ENCODE measurements around the gene HOXA9.

The HOXA9 gene

GRCh38 chr7:27205325-27206280 lies 40.3 kb upstream of the HOXA9 start:
- Histone ChIP-seq H3K27me3 (ENCODE audit: control insufficient read depth, insufficient read depth, low read length) (peaks cover 100% of the 10 kb centered on the region), H3K27ac (ENCODE audit: low read length) (no peak overlapping the region), H3K4me1 (ENCODE audit: control insufficient read depth, low read depth, low read length) (no peaks in the 10 kb centered on the region), H3K9ac (ENCODE audit: low read length) (no peak overlapping the region), H3K36me3 (ENCODE audit: control insufficient read depth, low read depth, low read length) (no peaks in the 10 kb centered on the region), H3K4me3 (ENCODE audit: low read length) (no peak overlapping the region), H3K9me3 (ENCODE audit: control insufficient read depth, low read depth, low read length) (no peaks in the 10 kb centered on the region)

- H3K4me1 ChIP-seq (ENCODE audit: control insufficient read depth, low read depth, low read length), result no peaks in the 10 kb centered on the region
- no peak overlapping the region for H3K4me3 ChIP-seq (ENCODE audit: low read length)
- H3K27ac ChIP-seq (ENCODE audit: low read length), result no peak overlapping the region
- no peaks in the 10 kb centered on the region for H3K9me3 ChIP-seq (ENCODE audit: control insufficient read depth, low read depth, low read length)
- H3K27me3 ChIP-seq (ENCODE audit: control insufficient read depth, insufficient read depth, low read length), result peaks cover 100% of the 10 kb centered on the region
- no peak overlapping the region for H3K9ac ChIP-seq (ENCODE audit: low read length)
- H3K36me3 ChIP-seq (ENCODE audit: control insufficient read depth, low read depth, low read length), result no peaks in the 10 kb centered on the region
Observed at GRCh38 chr7:27204851-27205322, 39.5 kb upstream of the HOXA9 start.

GRCh38 chr7:27203964-27204594 lies 38.7 kb upstream of the HOXA9 start:
- Histone ChIP-seq H3K4me1 (ENCODE audit: control insufficient read depth, low read depth, low read length) (no peaks in the 10 kb centered on the region), H3K27ac (ENCODE audit: low read length) (no peak overlapping the region), H3K9me3 (ENCODE audit: control insufficient read depth, low read depth, low read length) (no peaks in the 10 kb centered on the region), H3K27me3 (ENCODE audit: control insufficient read depth, insufficient read depth, low read length) (peaks cover 98% of the 10 kb centered on the region), H3K9ac (ENCODE audit: low read length) (no peak overlapping the region), H3K4me3 (ENCODE audit: low read length) (no peak overlapping the region), H3K36me3 (ENCODE audit: control insufficient read depth, low read depth, low read length) (no peaks in the 10 kb centered on the region)

- no peak overlapping the region for H3K27ac ChIP-seq (ENCODE audit: low read length)
- no peak overlapping the region for H3K4me3 ChIP-seq (ENCODE audit: low read length)
- H3K9me3 ChIP-seq (ENCODE audit: control insufficient read depth, low read depth, low read length), result no peaks in the 10 kb centered on the region
- no peaks in the 10 kb centered on the region for H3K36me3 ChIP-seq (ENCODE audit: control insufficient read depth, low read depth, low read length)
- no peaks in the 10 kb centered on the region for H3K4me1 ChIP-seq (ENCODE audit: control insufficient read depth, low read depth, low read length)
- peaks cover 98% of the 10 kb centered on the region for H3K27me3 ChIP-seq (ENCODE audit: control insufficient read depth, insufficient read depth, low read length)
- no peak overlapping the region for H3K9ac ChIP-seq (ENCODE audit: low read length)
Observed at GRCh38 chr7:27203365-27203953, 38.1 kb upstream of the HOXA9 start.

DNA sequence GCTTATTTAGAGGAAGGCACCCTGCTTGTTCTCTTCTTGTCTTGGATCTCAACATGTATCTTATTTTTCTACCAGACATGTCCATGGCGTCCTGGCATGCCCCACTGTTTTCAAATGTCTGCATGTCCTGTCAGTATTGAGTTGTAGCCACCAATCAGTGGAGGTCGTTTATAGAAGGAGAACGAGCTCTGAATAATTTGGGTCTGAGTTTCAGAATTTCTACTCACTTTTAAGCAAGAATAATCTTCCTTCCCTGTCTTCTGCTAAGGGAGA lies 37.5 kb upstream of the HOXA9 start:
- Histone ChIP-seq H3K4me1 (ENCODE audit: control insufficient read depth, low read depth, low read length) (no peaks in the 10 kb centered on the region), H3K27ac (ENCODE audit: low read length) (no peak overlapping the region), H3K4me3 (ENCODE audit: low read length) (no peak overlapping the region), H3K9ac (ENCODE audit: low read length) (no peak overlapping the region), H3K9me3 (ENCODE audit: control insufficient read depth, low read depth, low read length) (peaks cover 3% of the 10 kb centered on the region), H3K27me3 (ENCODE audit: control insufficient read depth, insufficient read depth, low read length) (peaks cover 98% of the 10 kb centered on the region), H3K36me3 (ENCODE audit: control insufficient read depth, low read depth, low read length) (no peaks in the 10 kb centered on the region)

DNA sequence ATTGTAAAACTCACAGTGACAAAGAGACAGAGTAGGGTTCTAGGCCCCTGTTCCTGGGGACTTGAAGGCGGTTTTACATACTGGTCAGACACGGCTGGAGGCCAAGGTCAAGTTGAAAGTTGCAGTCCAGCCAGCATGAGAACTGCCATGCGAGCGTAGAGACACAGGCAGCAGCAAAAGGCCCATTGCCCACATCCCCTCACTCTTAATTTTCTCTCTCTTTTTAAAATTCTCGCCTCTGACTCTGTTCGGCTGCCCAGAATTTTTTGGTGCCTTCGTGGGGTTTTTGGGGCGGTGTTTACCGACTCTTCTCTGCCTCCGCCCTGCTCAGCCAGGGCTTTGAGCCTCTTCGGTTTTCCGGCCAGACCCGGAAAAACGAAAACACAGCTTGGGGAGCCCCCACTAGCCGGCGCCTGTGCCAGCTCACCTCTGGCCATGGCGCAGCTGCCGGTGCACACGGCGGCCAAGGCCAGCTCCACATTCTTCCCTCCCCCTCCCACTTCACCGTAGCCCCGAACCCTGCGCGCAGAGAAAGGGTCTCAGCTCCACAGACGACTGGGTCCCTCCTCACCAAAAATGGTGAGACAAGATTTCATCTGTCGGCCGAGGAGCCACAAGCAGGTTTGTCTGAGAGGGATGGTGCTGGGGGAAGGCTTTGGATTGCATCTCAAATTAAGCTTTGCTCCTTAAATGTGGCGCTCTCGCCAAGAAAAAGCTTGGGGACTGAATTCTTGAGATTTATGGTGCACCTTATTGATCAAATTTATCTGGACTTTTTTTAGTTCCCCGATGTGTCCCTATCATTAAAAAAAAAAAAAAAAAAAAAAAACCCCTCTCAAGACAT lies 36.9 kb upstream of the HOXA9 start:
- H3K36me3 ChIP-seq (ENCODE audit: control insufficient read depth, low read depth, low read length), result no peaks in the 10 kb centered on the region
- peaks cover 98% of the 10 kb centered on the region for H3K27me3 ChIP-seq (ENCODE audit: control insufficient read depth, insufficient read depth, low read length)
- no peak overlapping the region for H3K9ac ChIP-seq (ENCODE audit: low read length)
- H3K9me3 ChIP-seq (ENCODE audit: control insufficient read depth, low read depth, low read length), result peaks cover 5% of the 10 kb centered on the region
- no peak overlapping the region for H3K27ac ChIP-seq (ENCODE audit: low read length)
- H3K4me1 ChIP-seq (ENCODE audit: control insufficient read depth, low read depth, low read length), result no peaks in the 10 kb centered on the region
- H3K4me3 ChIP-seq (ENCODE audit: low read length), result no peak overlapping the region

- H3K27me3 ChIP-seq (ENCODE audit: control insufficient read depth, insufficient read depth, low read length), result peaks cover 98% of the 10 kb centered on the region
- H3K4me1 ChIP-seq (ENCODE audit: control insufficient read depth, low read depth, low read length), result no peaks in the 10 kb centered on the region
- no peak overlapping the region for H3K9ac ChIP-seq (ENCODE audit: low read length)
- H3K9me3 ChIP-seq (ENCODE audit: control insufficient read depth, low read depth, low read length), result peaks cover 5% of the 10 kb centered on the region
- no peak overlapping the region for H3K27ac ChIP-seq (ENCODE audit: low read length)
- no peaks in the 10 kb centered on the region for H3K36me3 ChIP-seq (ENCODE audit: control insufficient read depth, low read depth, low read length)
- H3K4me3 ChIP-seq (ENCODE audit: low read length), result no peak overlapping the region
Observed at GRCh38 chr7:27201580-27202017, 36.3 kb upstream of the HOXA9 start.

DNA sequence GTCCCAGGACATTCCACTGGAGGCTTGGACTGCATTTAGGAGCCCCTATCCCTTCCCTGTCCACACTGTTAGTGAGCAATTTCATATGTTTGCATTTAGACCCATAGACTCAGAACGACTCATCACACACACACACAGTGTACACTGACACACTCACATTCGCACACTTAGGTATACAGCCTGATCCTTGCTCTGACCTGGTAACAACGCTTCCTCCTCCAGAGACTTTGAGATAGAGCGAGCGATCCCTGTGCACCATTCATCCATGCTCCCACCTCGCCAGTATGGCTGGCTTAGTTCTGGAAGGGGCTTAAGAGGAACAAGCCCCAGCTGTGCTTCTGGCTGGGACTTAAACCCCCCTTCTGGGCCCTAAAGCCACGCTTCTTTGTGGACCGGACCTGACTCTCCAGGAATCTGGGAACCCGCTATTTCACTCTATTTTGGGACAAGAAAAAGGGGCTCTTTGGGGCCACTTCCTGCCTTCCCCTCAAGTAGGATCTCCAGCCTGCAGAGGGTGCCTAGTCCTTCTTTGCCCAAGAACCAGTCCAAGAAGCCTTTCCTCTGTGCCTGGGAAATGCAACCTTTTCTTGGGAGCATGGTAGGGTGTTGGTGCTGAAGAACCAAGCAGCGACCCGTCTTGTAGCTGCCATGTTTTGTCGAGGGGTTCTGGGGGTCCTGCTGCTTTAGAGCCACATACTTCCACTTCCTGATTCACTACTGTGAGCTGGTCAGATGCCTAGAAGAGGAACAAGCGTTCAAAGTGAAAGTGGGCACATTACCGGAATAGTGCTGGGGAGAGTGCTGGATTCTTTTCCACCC lies 35.6 kb upstream of the HOXA9 start:
- Histone ChIP-seq H3K4me3 (ENCODE audit: low read length) (no peak overlapping the region), H3K4me1 (ENCODE audit: control insufficient read depth, low read depth, low read length) (no peaks in the 10 kb centered on the region), H3K27ac (ENCODE audit: low read length) (no peak overlapping the region), H3K9ac (ENCODE audit: low read length) (no peak overlapping the region), H3K27me3 (ENCODE audit: control insufficient read depth, insufficient read depth, low read length) (peaks cover 98% of the 10 kb centered on the region), H3K9me3 (ENCODE audit: control insufficient read depth, low read depth, low read length) (peaks cover 5% of the 10 kb centered on the region), H3K36me3 (ENCODE audit: control insufficient read depth, low read depth, low read length) (no peaks in the 10 kb centered on the region)

GRCh38 chr7:27199849-27200760 lies 34.8 kb upstream of the HOXA9 start, which contains the start of gene HOXA13:
TSS of gene HOXA13 (minus strand) at chr7:27200091. CDS start at chr7:27200077, 14 bp downstream.
- Histone ChIP-seq H3K36me3 (ENCODE audit: control insufficient read depth, low read depth, low read length) (no peaks in the 10 kb centered on the region), H3K27ac (ENCODE audit: low read length) (no peak within 1 kb of the TSS), H3K9ac (ENCODE audit: low read length) (no peak within 1 kb of the TSS), H3K27me3 (ENCODE audit: control insufficient read depth, insufficient read depth, low read length) (peaks cover 98% of the 10 kb centered on the region), H3K4me3 (ENCODE audit: low read length) (no peak within 1 kb of the TSS), H3K4me1 (ENCODE audit: control insufficient read depth, low read depth, low read length) (no peaks in the 10 kb centered on the region), H3K9me3 (ENCODE audit: control insufficient read depth, low read depth, low read length) (peaks cover 5% of the 10 kb centered on the region)

Data from iPS-18a (cell line).